Measurements from ENCODE around the gene EIF3K.

EIF3K gene

GRCh38 chr19:38583219-38583984 is 35.6 kb upstream of the EIF3K start:
- DNase-seq (ENCODE audit: low spot score) = no peak
- H3K27ac ChIP-seq = no peak overlapping the region
- TF ChIP-seq CTCF (conservative IDR thresholded peaks at IDR 0.05; ENCODE audit: low read depth) = no peak
- CTCF ChIA-PET = no interaction called here
- POLR2A ChIA-PET (ENCODE audit: low non-redundant PET) = no interaction called here

- no peak overlapping the region for H3K27ac ChIP-seq
- DNase-seq (ENCODE audit: low spot score) = no peak
- ChIA-PET POLR2A (ENCODE audit: low non-redundant PET) (no interaction called here), CTCF (no interaction called here)
- no peak for TF ChIP-seq CTCF (conservative IDR thresholded peaks at IDR 0.05; ENCODE audit: low read depth)
These were observed 35.0 kb upstream of the EIF3K start for GRCh38 chr19:38583985-38584305.

GRCh38 chr19:38587562-38587961 is 31.4 kb upstream of the EIF3K start:
- ChIA-PET CTCF (no interaction called here), POLR2A (ENCODE audit: low non-redundant PET) (no interaction called here)
- no peak overlapping the region for H3K27ac ChIP-seq
- DNase-seq (ENCODE audit: low spot score) = no peak
- no peak for TF ChIP-seq CTCF (conservative IDR thresholded peaks at IDR 0.05; ENCODE audit: low read depth)

- CTCF ChIA-PET = no interaction called here
- no peak overlapping the region for H3K27ac ChIP-seq
- no peak for DNase-seq (ENCODE audit: low spot score)
- POLR2A ChIA-PET (ENCODE audit: low non-redundant PET) = no interaction called here
- no peak for TF ChIP-seq CTCF (conservative IDR thresholded peaks at IDR 0.05; ENCODE audit: low read depth)
These were observed 30.9 kb upstream of the EIF3K start for GRCh38 chr19:38588041-38588440.

- no peak for TF ChIP-seq CTCF (conservative IDR thresholded peaks at IDR 0.05; ENCODE audit: low read depth)
- H3K27ac ChIP-seq = no peak overlapping the region
- POLR2A ChIA-PET (ENCODE audit: low non-redundant PET) = no interaction called here
- CTCF ChIA-PET = no interaction called here
- DNase-seq (ENCODE audit: low spot score) = no peak
These were observed 26.0 kb upstream of the EIF3K start for GRCh38 chr19:38592940-38593339.

GRCh38 chr19:38596057-38596981 is 22.7 kb upstream of the EIF3K start:
- ChIA-PET POLR2A (ENCODE audit: low non-redundant PET) (no interaction called here), CTCF (interaction anchor here (0.6 kb wide), 1 partner anchor 306 kb away, joined by 3 read pairs; no protein-coding TSS in a partner anchor)
- peak; percentile 77 for DNase-seq (ENCODE audit: low spot score)
- H3K27ac ChIP-seq = no peak overlapping the region
- no peak for TF ChIP-seq CTCF (conservative IDR thresholded peaks at IDR 0.05; ENCODE audit: low read depth)

Data from RWPE1 (cell line).